MM.1S (cell line): ENCODE data around the gene AMOTL2.

Experiments used
- DNase-seq: peaks from one replicate; pipeline ENCODE4 v3.0.0-alpha.2; 2015
- H2AFZ ChIP-seq: fragments of 300-600 bp; sonication (generic); 2 replicates; pipeline ENCODE4 v1.6.0; 2016; ENCODE audit warnings: antibody characterized with exemption, low read length
- H3F3A ChIP-seq: fragments of 300-600 bp; sonication (generic); 2 replicates; pipeline ENCODE4 v1.6.1; 2016; ENCODE audit warnings: mild to moderate bottlenecking, antibody characterized with exemption, low read length, moderate library complexity, mixed read lengths; ENCODE audit not compliant: insufficient read depth
- H3K27ac ChIP-seq: fragments of 300-600 bp; sonication (generic); 2 replicates; pipeline ENCODE4 v1.5.1; 2016; ENCODE audit warnings: mild to moderate bottlenecking, low read length
- H3K27me3 ChIP-seq: fragments of 300-600 bp; sonication (generic); replicated peaks from 2 replicates; pipeline ENCODE4 v1.6.0; 2016; ENCODE audit warnings: low read length; ENCODE audit not compliant: insufficient read depth
- H3K36me3 ChIP-seq: fragments of 300-600 bp; sonication (generic); replicated peaks from 2 replicates; pipeline ENCODE4 v1.6.1; 2016; ENCODE audit warnings: mild to moderate bottlenecking, low read length, mixed read lengths; ENCODE audit not compliant: insufficient read depth
- H3K4me1 ChIP-seq: fragments of 300-600 bp; sonication (generic); 2 replicates; pipeline ENCODE4 v1.6.1; 2016; ENCODE audit warnings: low read length, mixed read lengths
- H3K4me2 ChIP-seq: fragments of 300-600 bp; sonication (generic); 2 replicates; pipeline ENCODE4 v1.6.0; 2016; ENCODE audit warnings: low read depth, low read length
- H3K4me3 ChIP-seq: fragments of 300-600 bp; sonication (generic); 2 replicates; pipeline ENCODE4 v1.5.1; 2016; ENCODE audit warnings: low read length, mixed read lengths
- H3K79me2 ChIP-seq: fragments of 300-600 bp; sonication (generic); 2 replicates; pipeline ENCODE4 v1.6.1; 2016; ENCODE audit warnings: mixed run types, low read length, mixed read lengths
- H3K9ac ChIP-seq: fragments of 300-600 bp; sonication (generic); 2 replicates; pipeline ENCODE4 v1.6.1; 2016; ENCODE audit warnings: low read length, mixed read lengths
- H3K9me2 ChIP-seq: fragments of 300-600 bp; sonication (generic); replicated peaks from 2 replicates; pipeline ENCODE4 v1.6.1; 2016; ENCODE audit warnings: mild to moderate bottlenecking, low read length, mixed read lengths; ENCODE audit not compliant: insufficient read depth
- H3K9me3 ChIP-seq: fragments of 300-600 bp; sonication (generic); replicated peaks from 2 replicates; pipeline ENCODE4 v1.6.1; 2016; ENCODE audit warnings: mild to moderate bottlenecking, low read length, mixed read lengths; ENCODE audit not compliant: insufficient read depth
- H4K20me1 ChIP-seq: fragments of 300-600 bp; sonication (generic); 2 replicates; pipeline ENCODE4 v1.6.1; 2016; ENCODE audit warnings: mild to moderate bottlenecking, low read length, moderate library complexity, mixed read lengths; ENCODE audit not compliant: insufficient read depth
- CTCF ChIP-seq: fragments of 300-600 bp; sonication (generic); IDR thresholded peaks from 2 replicates; pipeline ENCODE4 v1.5.1; 2016; ENCODE audit warnings: antibody characterized with exemption, low read length, mixed read lengths
- EZH2 ChIP-seq: fragments of 300-600 bp; sonication (generic); optimal IDR thresholded peaks from 2 replicates; pipeline ENCODE3; 2017; ENCODE audit warnings: low read depth, mild to moderate bottlenecking, antibody characterized with exemption, low read length, mixed read lengths
- EZH2phosphoT487 ChIP-seq: fragments of 300-600 bp; sonication (generic); IDR thresholded peaks from 2 replicates; pipeline ENCODE4 v1.6.1; 2018; ENCODE audit warnings: antibody characterized with exemption, low read length

Gene AMOTL2

GRCh38 chr3:134338201-134338512 lies 36.1 kb downstream of the AMOTL2 start:
- Histone ChIP-seq H3K36me3 (no peaks in the 10 kb centered on the region), H3K9ac (no peak overlapping the region), H3K27me3 (no peaks in the 10 kb centered on the region), H3K27ac (no peak overlapping the region), H3K4me1 (no peaks in the 10 kb centered on the region), H4K20me1 (no peaks in the 10 kb centered on the region), H3F3A (no peaks in the 10 kb centered on the region), H2AFZ (no peak overlapping the region), H3K4me2 (no peak overlapping the region), H3K9me3 (no peaks in the 10 kb centered on the region), H3K79me2 (no peaks in the 10 kb centered on the region), H3K9me2 (no peaks in the 10 kb centered on the region), H3K4me3 (no peak overlapping the region)
- no peak for DNase-seq
- TF ChIP-seq EZH2phosphoT487 (no peak), EZH2 (no peak), CTCF (no peak)

- H3K79me2 ChIP-seq: no peaks in the 10 kb centered on the region
- no peaks in the 10 kb centered on the region for H3K4me1 ChIP-seq
- TF ChIP-seq EZH2phosphoT487: no peak
- TF ChIP-seq EZH2: no peak
- no peak for TF ChIP-seq CTCF
- H3K4me3 ChIP-seq: no peak overlapping the region
- H3K9me3 ChIP-seq: no peaks in the 10 kb centered on the region
- H3F3A ChIP-seq: no peaks in the 10 kb centered on the region
- no peak overlapping the region for H3K4me2 ChIP-seq
- H2AFZ ChIP-seq: no peak overlapping the region
- no peak overlapping the region for H3K27ac ChIP-seq
- no peak overlapping the region for H3K9ac ChIP-seq
- DNase-seq: no peak
- H3K36me3 ChIP-seq: no peaks in the 10 kb centered on the region
- H3K27me3 ChIP-seq: no peaks in the 10 kb centered on the region
- H4K20me1 ChIP-seq: no peaks in the 10 kb centered on the region
- no peaks in the 10 kb centered on the region for H3K9me2 ChIP-seq
Observed at GRCh38 chr3:134337511-134338200, 36.6 kb downstream of the AMOTL2 start.

GRCh38 chr3:134337071-134337482 lies 37.2 kb downstream of the AMOTL2 start:
- Histone ChIP-seq H2AFZ (no peak overlapping the region), H3K27ac (no peak overlapping the region), H3K36me3 (no peaks in the 10 kb centered on the region), H3K4me1 (no peaks in the 10 kb centered on the region), H3K4me2 (no peak overlapping the region), H3F3A (no peaks in the 10 kb centered on the region), H4K20me1 (no peaks in the 10 kb centered on the region), H3K9me2 (no peaks in the 10 kb centered on the region), H3K27me3 (no peaks in the 10 kb centered on the region), H3K9me3 (no peaks in the 10 kb centered on the region), H3K9ac (no peak overlapping the region), H3K4me3 (no peak overlapping the region), H3K79me2 (no peaks in the 10 kb centered on the region)
- TF ChIP-seq EZH2phosphoT487 (no peak), EZH2 (no peak), CTCF (no peak)
- DNase-seq: no peak
